Measurements from ENCODE around the gene ZKSCAN4.

ZKSCAN4 gene

GRCh38 chr6:28245206-28245941 is 6.7 kb downstream of the ZKSCAN4 start:
- Histone ChIP-seq H4K20me1 (ENCODE audit: control insufficient read depth, insufficient read depth, low read depth, low read length) (no peaks in the 10 kb centered on the region), H3K27ac (ENCODE audit: low read depth, low read length) (no peak overlapping the region), H3K4me3 (ENCODE audit: low read length) (no peak overlapping the region), H3K79me2 (ENCODE audit: control insufficient read depth, low read length) (peaks cover 4% of the 10 kb centered on the region), H3K9me2 (replicated peaks; ENCODE audit: control insufficient read depth, low read length) (no peaks in the 10 kb centered on the region), H3F3A (ENCODE audit: control insufficient read depth, insufficient read depth) (0 out of 2 replicates have a peak, but pooled peaks cover 8% of the 10 kb centered on the region), H3K9me3 (ENCODE audit: control insufficient read depth, insufficient read depth, low read length) (no peaks in the 10 kb centered on the region), H3K36me3 (ENCODE audit: control insufficient read depth, low read length) (peaks cover 49% of the 10 kb centered on the region), H3K27me3 (ENCODE audit: control insufficient read depth, low read length) (no peaks in the 10 kb centered on the region), H3K4me1 (ENCODE audit: control insufficient read depth, low read length) (no peaks in the 10 kb centered on the region; the same call in none of the 2 replicates), H3K4me2 (ENCODE audit: low read length) (no peak overlapping the region)
- TF ChIP-seq EZH2phosphoT487 (IDR thresholded peaks at IDR 0.05; ENCODE audit: borderline replicate concordance, low read length), result no peak
- TF ChIP-seq, protein P1, sequence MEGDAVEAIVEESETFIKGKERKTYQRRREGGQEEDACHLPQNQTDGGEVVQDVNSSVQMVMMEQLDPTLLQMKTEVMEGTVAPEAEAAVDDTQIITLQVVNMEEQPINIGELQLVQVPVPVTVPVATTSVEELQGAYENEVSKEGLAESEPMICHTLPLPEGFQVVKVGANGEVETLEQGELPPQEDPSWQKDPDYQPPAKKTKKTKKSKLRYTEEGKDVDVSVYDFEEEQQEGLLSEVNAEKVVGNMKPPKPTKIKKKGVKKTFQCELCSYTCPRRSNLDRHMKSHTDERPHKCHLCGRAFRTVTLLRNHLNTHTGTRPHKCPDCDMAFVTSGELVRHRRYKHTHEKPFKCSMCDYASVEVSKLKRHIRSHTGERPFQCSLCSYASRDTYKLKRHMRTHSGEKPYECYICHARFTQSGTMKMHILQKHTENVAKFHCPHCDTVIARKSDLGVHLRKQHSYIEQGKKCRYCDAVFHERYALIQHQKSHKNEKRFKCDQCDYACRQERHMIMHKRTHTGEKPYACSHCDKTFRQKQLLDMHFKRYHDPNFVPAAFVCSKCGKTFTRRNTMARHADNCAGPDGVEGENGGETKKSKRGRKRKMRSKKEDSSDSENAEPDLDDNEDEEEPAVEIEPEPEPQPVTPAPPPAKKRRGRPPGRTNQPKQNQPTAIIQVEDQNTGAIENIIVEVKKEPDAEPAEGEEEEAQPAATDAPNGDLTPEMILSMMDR (IDR thresholded peaks at IDR 0.05; ENCODE audit: low read depth, low read length, poor library complexity, severe bottlenecking), result no peak

- no peaks in the 10 kb centered on the region for H3K27me3 ChIP-seq (ENCODE audit: control insufficient read depth, low read length)
- no peaks in the 10 kb centered on the region for H4K20me1 ChIP-seq (ENCODE audit: control insufficient read depth, insufficient read depth, low read depth, low read length)
- peaks cover 42% of the 10 kb centered on the region for H3K36me3 ChIP-seq (ENCODE audit: control insufficient read depth, low read length)
- H3K9me2 ChIP-seq (replicated peaks; ENCODE audit: control insufficient read depth, low read length), result no peaks in the 10 kb centered on the region
- no peak for TF ChIP-seq EZH2phosphoT487 (IDR thresholded peaks at IDR 0.05; ENCODE audit: borderline replicate concordance, low read length)
- TF ChIP-seq, protein P1 (IDR thresholded peaks at IDR 0.05; ENCODE audit: low read depth, low read length, poor library complexity, severe bottlenecking), result no peak
- no peaks in the 10 kb centered on the region for H3K9me3 ChIP-seq (ENCODE audit: control insufficient read depth, insufficient read depth, low read length)
- H3K27ac ChIP-seq (ENCODE audit: low read depth, low read length), result no peak overlapping the region
- 0 out of 2 replicates have a peak, but pooled peaks cover 8% of the 10 kb centered on the region for H3F3A ChIP-seq (ENCODE audit: control insufficient read depth, insufficient read depth)
- H3K4me2 ChIP-seq (ENCODE audit: low read length), result no peak overlapping the region
- no peaks in the 10 kb centered on the region for H3K4me1 ChIP-seq (ENCODE audit: control insufficient read depth, low read length)
- no peaks in the 10 kb centered on the region for H3K79me2 ChIP-seq (ENCODE audit: control insufficient read depth, low read length)
- H3K4me3 ChIP-seq (ENCODE audit: low read length), result no peak overlapping the region
Observed at GRCh38 chr6:28243946-28244345, 8.1 kb downstream of the ZKSCAN4 start.

DNA sequence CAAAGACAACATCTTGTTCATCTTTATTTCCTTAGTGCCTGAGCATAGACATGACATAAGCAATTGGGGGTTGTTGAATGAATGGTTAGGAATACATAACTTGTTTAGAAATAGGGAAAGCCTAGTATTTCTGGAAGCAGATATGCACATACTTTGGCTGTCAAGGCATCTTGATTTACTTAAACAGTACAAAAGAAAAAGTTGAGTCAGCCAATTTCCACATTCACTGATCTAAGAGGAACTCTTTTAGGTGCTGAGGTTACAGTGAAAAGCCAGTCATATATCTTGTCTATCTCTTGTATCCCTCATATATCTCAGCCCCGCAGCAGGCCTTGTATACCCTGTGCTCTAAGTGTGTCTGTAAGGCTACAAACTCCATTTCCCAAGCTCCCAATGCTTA is 11.6 kb downstream of the ZKSCAN4 start:
- TF ChIP-seq EZH2phosphoT487 (IDR thresholded peaks at IDR 0.05; ENCODE audit: borderline replicate concordance, low read length), result no peak
- TF ChIP-seq, protein P1 (IDR thresholded peaks at IDR 0.05; ENCODE audit: low read depth, low read length, poor library complexity, severe bottlenecking), result no peak
- no peaks in the 10 kb centered on the region for H3K4me1 ChIP-seq (ENCODE audit: control insufficient read depth, low read length)
- no peaks in the 10 kb centered on the region for H3K9me3 ChIP-seq (ENCODE audit: control insufficient read depth, insufficient read depth, low read length)
- H3K27me3 ChIP-seq (ENCODE audit: control insufficient read depth, low read length), result no peaks in the 10 kb centered on the region
- no peak overlapping the region for H3K27ac ChIP-seq (ENCODE audit: low read depth, low read length)
- no peak overlapping the region for H3K4me2 ChIP-seq (ENCODE audit: low read length)
- H3K36me3 ChIP-seq (ENCODE audit: control insufficient read depth, low read length), result peaks cover 15% of the 10 kb centered on the region
- H3K4me3 ChIP-seq (ENCODE audit: low read length), result no peak overlapping the region
- no peaks in the 10 kb centered on the region for H3K9me2 ChIP-seq (replicated peaks; ENCODE audit: control insufficient read depth, low read length)
- H3F3A ChIP-seq (ENCODE audit: control insufficient read depth, insufficient read depth), result 0 out of 2 replicates have a peak, but pooled peaks cover 8% of the 10 kb centered on the region
- H3K79me2 ChIP-seq (ENCODE audit: control insufficient read depth, low read length), result no peaks in the 10 kb centered on the region
- no peaks in the 10 kb centered on the region for H4K20me1 ChIP-seq (ENCODE audit: control insufficient read depth, insufficient read depth, low read depth, low read length)
